GM12878 (cell line): ENCODE measurements around the gene ISG15. TPM values are rescaled to one million over a fixed set of nuclear protein-coding genes. Genes with fewer than 3 reads are reported as not detected.

ENCODE experiments used
- BHLHE40 ChIP-seq, 2 experiments: fragments of 450-650 bp in 1 of 2; IDR thresholded peaks; 2 replicates each; pipeline ENCODE4 v1.6.1; 2011 to 2017; ENCODE audit warnings: low read depth in 2 of 2, borderline replicate concordance in 1 of 2, improper control_type of control experiment in 1 of 2, low read length in 1 of 2, mild to moderate bottlenecking in 1 of 2
- DPF2 ChIP-seq: fragments of 450-650 bp; IDR thresholded peaks from 2 replicates; pipeline ENCODE4 v1.6.1; 2017; ENCODE audit warnings: mild to moderate bottlenecking
- ESRRA ChIP-seq: IDR thresholded peaks from 2 replicates; pipeline ENCODE4 v1.6.1; 2012; ENCODE audit warnings: mild to moderate bottlenecking, low read length, improper control_type of control experiment
- GATAD2B ChIP-seq: fragments of 450-650 bp; conservative IDR thresholded peaks from 2 replicates; pipeline ENCODE4 v1.6.1; 2017; ENCODE audit warnings: low read depth, mild to moderate bottlenecking, moderate library complexity
- IRF5 ChIP-seq: fragments of 450-650 bp; IDR thresholded peaks from 2 replicates; pipeline ENCODE4 v1.6.1; 2017; ENCODE audit warnings: borderline replicate concordance
- MYC ChIP-seq: IDR thresholded peaks from 2 replicates; pipeline ENCODE4 v1.6.1; 2011; ENCODE audit warnings: mild to moderate bottlenecking, low read length, moderate library complexity, inconsistent platforms; ENCODE audit not compliant: insufficient read depth, insufficient replicate concordance, insufficient read length, severe bottlenecking
- NBN ChIP-seq: fragments of 450-650 bp; IDR thresholded peaks from 2 replicates; pipeline ENCODE4 v1.6.1; 2016
- NFYA ChIP-seq: IDR thresholded peaks from 2 replicates; pipeline ENCODE4 v1.6.1; 2011; ENCODE audit warnings: low read depth, mild to moderate bottlenecking, low read length, improper control_type of control experiment, borderline replicate concordance
- NKRF ChIP-seq: fragments of 450-650 bp; conservative IDR thresholded peaks from 2 replicates; pipeline ENCODE4 v1.6.1; 2017; ENCODE audit warnings: mild to moderate bottlenecking, moderate library complexity
- POLR2A ChIP-seq: IDR thresholded peaks from 2 replicates; pipeline ENCODE4 v1.6.1; 2011; ENCODE audit warnings: low read depth, mild to moderate bottlenecking, low read length
- SMAD1 ChIP-seq: fragments of 450-650 bp; IDR thresholded peaks from 2 replicates; pipeline ENCODE4 v1.6.1; 2018; ENCODE audit warnings: mild to moderate bottlenecking, low read depth; ENCODE audit not compliant: partially characterized antibody
- USF1 ChIP-seq: IDR thresholded peaks from 2 replicates; pipeline ENCODE4 v1.6.1; 2011; ENCODE audit warnings: borderline replicate concordance, low read depth, mild to moderate bottlenecking, moderate library complexity, mixed read lengths, low read length; ENCODE audit not compliant: insufficient read depth; ENCODE audit errors: extremely low read length
- YBX1 ChIP-seq: fragments of 450-650 bp; IDR thresholded peaks from 2 replicates; pipeline ENCODE4 v1.6.1; 2016; ENCODE audit warnings: antibody characterized with exemption
- ZBED1 ChIP-seq: IDR thresholded peaks from 2 replicates; pipeline ENCODE4 v1.6.1; 2016; ENCODE audit warnings: borderline replicate concordance
- polyA plus RNA-seq, 11 experiments: library from polyadenylated mRNA; depleted of rRNA in 4 of 11; unstranded in 6 of 11; stranded (reverse) in 5 of 11; fragments of >200 nt; fragmentation: Nextera tagmentation in 4 of 11; fragmentation: Illumina TruSeq in 1 of 11; extraction: Ambion mirVana in 4 of 11; extraction: Trizol in 1 of 11; gene quantifications; 1 replicate in 1 of 11; 2 replicates in 10 of 11; pipeline versions ENCODE4 v1.2.1 to v1.2.3, GENCODE V29; 2011 to 2016; ENCODE audit warnings: inconsistent platforms in 2 of 11, missing spikeins in 2 of 11, low read depth in 1 of 11
- total RNA-seq, 4 experiments: library from RNA; depleted of rRNA in 3 of 4; stranded (reverse); fragments of >200 nt in 3 of 4; fragmentation: Illumina TruSeq in 1 of 4; extraction: Trizol in 1 of 4; gene quantifications; 2 replicates each; pipeline versions ENCODE4 v1.2.1 to v1.2.3, GENCODE V29; 2013 to 2021

Gene ISG15
- total and polyA plus RNA-seq, 10 of the 15 experiments (the other 5 are each of a cell fraction or from before 2014, with no cell fraction given), result 7.8 to 384 (median 274) TPM

GRCh38 chr1:1040004-1040991 is 27.0 kb downstream of the ISG15 start (continued):
- TF ChIP-seq NFYA (no peak), MYC (no peak), POLR2A (peak; percentile 59), DPF2 (peak; percentile 35; the same call in 1 of the 2 replicates), ESRRA (no peak), IRF5 (no peak), SMAD1 (no peak), BHLHE40 (IDR thresholded peaks at IDR 0.05; ENCODE audit: borderline replicate concordance in 1 of 2, low read depth in 2 of 2, low read length in 1 of 2) (peak in 1 of 2 experiments; percentile 80; a peak in 1 of 4 replicates), YBX1 (no peak), NKRF (no peak), ZBED1 (no peak), NBN (no peak), USF1 (no peak), GATAD2B (peak; percentile 92)
